AG20443 (cell line): ENCODE results near the gene CRTC2.
"Not testable (repeated sequence)": the region's sequence is repeated elsewhere in the genome, so short reads cannot be mapped to it uniquely, and the experiment has no call there.

Experiments
- DNase-seq: peaks from one replicate; pipeline ENCODE4 v3.0.0; 2012; ENCODE audit warnings: low spot score, mixed read lengths

Gene CRTC2

GRCh38 chr1:153958111-153958960 is at the start of gene CRTC2:
Gene CRTC2 (minus strand): TSS chr1:153958612. CDS start chr1:153958497, 115 bp downstream.
- peak; percentile 98 for DNase-seq

GRCh38 chr1:154006136-154006535 is 47.7 kb upstream of the CRTC2 start:
- peak; percentile 24 for DNase-seq

- no peak for DNase-seq
Observed at GRCh38 chr1:154000420-154000819, 42.0 kb upstream of the CRTC2 start.

GRCh38 chr1:153996882-153997281 is 38.5 kb upstream of the CRTC2 start:
- DNase-seq: not testable (repeated sequence)

- no peak for DNase-seq
Observed at GRCh38 chr1:153995640-153996039, 37.2 kb upstream of the CRTC2 start.

GRCh38 chr1:153995202-153995601 is 36.8 kb upstream of the CRTC2 start:
- DNase-seq: no peak

GRCh38 chr1:153991806-153992205 is 33.4 kb upstream of the CRTC2 start:
- DNase-seq: no peak

- DNase-seq: no peak
Observed at GRCh38 chr1:153991151-153991630, 32.8 kb upstream of the CRTC2 start.

GRCh38 chr1:153990468-153991150 is 32.2 kb upstream of the CRTC2 start, which contains the start of gene RPS27:
Gene RPS27 (plus strand): TSS chr1:153990762. CDS start chr1:153990797, 35 bp downstream.
- peak; percentile 95 for DNase-seq

- no peak for DNase-seq
Observed at GRCh38 chr1:153987621-153988020, 29.2 kb upstream of the CRTC2 start.

- DNase-seq: peak; percentile 95
Observed at GRCh38 chr1:153985941-153986761, 27.7 kb upstream of the CRTC2 start, which contains the start of gene RAB13. Gene RAB13 (minus strand): TSS chr1:153986339. CDS start chr1:153986236, 103 bp downstream.

- peak; percentile 46 for DNase-seq
Observed at GRCh38 chr1:153985341-153985912, 27.0 kb upstream of the CRTC2 start.

- DNase-seq: no peak
Observed at GRCh38 chr1:153984123-153984894, 25.9 kb upstream of the CRTC2 start.

- DNase-seq: not testable (repeated sequence)
Observed at GRCh38 chr1:153981735-153982134, 23.3 kb upstream of the CRTC2 start.

- DNase-seq: not testable (repeated sequence)
Observed at GRCh38 chr1:153979091-153979490, 20.7 kb upstream of the CRTC2 start.

- DNase-seq: no peak
Observed at GRCh38 chr1:153978274-153978909, 20.0 kb upstream of the CRTC2 start.

- peak; percentile 90 for DNase-seq
Observed at GRCh38 chr1:153977250-153978240, 19.1 kb upstream of the CRTC2 start, which contains the start of gene JTB. Gene JTB (minus strand): TSS chr1:153977674. CDS start chr1:153977252, 422 bp downstream.

GRCh38 chr1:153976819-153977249 is 18.4 kb upstream of the CRTC2 start:
- no peak for DNase-seq

- DNase-seq: no peak
Observed at GRCh38 chr1:153973525-153973924, 15.1 kb upstream of the CRTC2 start.
